HEK293 (cell line): ENCODE data around the gene FKBP8.

ENCODE experiments used
- CTCF ChIA-PET: fragments of 350-600 bp; formaldehyde crosslinking; extraction: SDS; loops from one replicate; lab custom pipeline; 2021; ENCODE audit warnings: antibody characterized with exemption; lab: Yijun Ruan, JAX
- POLR2A ChIA-PET: fragments of 300-600 bp; formaldehyde crosslinking; extraction: SDS; loops from one replicate; lab custom pipeline; 2020; ENCODE audit warnings: antibody characterized with exemption, inconsistent platforms; lab: Yijun Ruan, JAX
- H3K27ac ChIP-seq: fragments of 200-500 bp; sonication (Bioruptor generic); 2 replicates; pipeline ENCODE4 v1.5.1; 2014; ENCODE audit warnings: low read depth, low read length, control low read depth, inconsistent platforms; ENCODE audit errors: extremely low read depth
- H3K36me3 ChIP-seq, 2 experiments: fragments of 200-500 bp in 1 of 2; sonication (Bioruptor generic) in 1 of 2; 1 replicate in 1 of 2; 2 replicates in 1 of 2; pipeline ENCODE4 v1.5.1; 2014 to 2017; ENCODE audit warnings: inconsistent platforms in 2 of 2, low read length in 2 of 2; ENCODE audit not compliant: control insufficient read depth in 2 of 2, insufficient read depth in 1 of 2
- H3K4me1 ChIP-seq: fragments of 200-500 bp; sonication (Bioruptor generic); 2 replicates; pipeline ENCODE4 v1.5.1; 2014; ENCODE audit warnings: mild to moderate bottlenecking, low read length, inconsistent platforms; ENCODE audit not compliant: control insufficient read depth, insufficient read depth
- H3K4me3 ChIP-seq: 2 replicates; pipeline ENCODE4 v1.5.1; 2011; ENCODE audit warnings: low read depth, mild to moderate bottlenecking, control low read depth, low read length, moderate library complexity
- H3K9me3 ChIP-seq: fragments of 200-500 bp; sonication (Bioruptor generic); 2 replicates; pipeline ENCODE4 v1.5.1; 2014; ENCODE audit warnings: low read depth, low read length, inconsistent platforms; ENCODE audit not compliant: control insufficient read depth, insufficient read depth
- BCL11B ChIP-seq: fragments of 450-650 bp; formaldehyde crosslinking; IDR thresholded peaks from 2 replicates; pipeline ENCODE4 v1.5.1; 2016; ENCODE audit warnings: low read depth, missing biosample characterization, missing genetic modification characterization
- GLIS1 ChIP-seq: fragments of 450-650 bp; formaldehyde crosslinking; IDR thresholded peaks from 2 replicates; pipeline ENCODE4 v1.5.1; 2016; ENCODE audit warnings: missing biosample characterization, missing genetic modification characterization
- HOXA7 ChIP-seq: sonication (generic); formaldehyde crosslinking; IDR thresholded peaks from 2 replicates; pipeline ENCODE4 v1.8.1; 2022; ENCODE audit warnings: missing genetic modification reagents, borderline replicate concordance
- OVOL3 ChIP-seq: fragments of 450-650 bp; formaldehyde crosslinking; IDR thresholded peaks from 2 replicates; pipeline ENCODE4 v1.5.1; 2016; ENCODE audit warnings: missing biosample characterization, missing genetic modification characterization
- PATZ1 ChIP-seq: fragments of 450-650 bp; formaldehyde crosslinking; IDR thresholded peaks from 2 replicates; pipeline ENCODE4 v1.5.1; 2016; ENCODE audit warnings: missing biosample characterization, missing genetic modification characterization
- RBAK ChIP-seq: fragments of 450-650 bp; formaldehyde crosslinking; IDR thresholded peaks from 2 replicates; pipeline ENCODE4 v1.5.1; 2016; ENCODE audit warnings: missing biosample characterization, missing genetic modification characterization
- TCF7L2 ChIP-seq: IDR thresholded peaks from 2 replicates; pipeline ENCODE4 v1.6.1; 2011; ENCODE audit warnings: low read depth, mild to moderate bottlenecking, inconsistent platforms, low read length, moderate library complexity, borderline replicate concordance
- ZNF202 ChIP-seq: fragments of 450-650 bp; formaldehyde crosslinking; IDR thresholded peaks from 2 replicates; pipeline ENCODE4 v1.5.1; 2016; ENCODE audit warnings: missing biosample characterization, missing genetic modification characterization, borderline replicate concordance
- ZNF335 ChIP-seq: fragments of 450-650 bp; formaldehyde crosslinking; conservative IDR thresholded peaks from 2 replicates; pipeline ENCODE4 v1.5.1; 2016; ENCODE audit warnings: missing biosample characterization, missing genetic modification characterization
- ZNF341 ChIP-seq: fragments of 450-650 bp; formaldehyde crosslinking; IDR thresholded peaks from 2 replicates; pipeline ENCODE4; 2016; ENCODE audit warnings: low read depth, missing biosample characterization, missing genetic modification characterization
- ZNF362 ChIP-seq: fragments of 450-650 bp; formaldehyde crosslinking; IDR thresholded peaks from 2 replicates; pipeline ENCODE4 v1.5.1; 2016; ENCODE audit warnings: missing biosample characterization, missing genetic modification characterization
- ZNF398 ChIP-seq: fragments of 450-650 bp; formaldehyde crosslinking; IDR thresholded peaks from 2 replicates; pipeline ENCODE4 v1.5.1; 2017; ENCODE audit warnings: missing biosample characterization, missing genetic modification characterization
- ZNF501 ChIP-seq: fragments of 450-650 bp; formaldehyde crosslinking; IDR thresholded peaks from 2 replicates; pipeline ENCODE4 v1.5.1; 2016; ENCODE audit warnings: missing biosample characterization, missing genetic modification characterization
- ZNF514 ChIP-seq: fragments of 450-650 bp; formaldehyde crosslinking; IDR thresholded peaks from 2 replicates; pipeline ENCODE4 v1.5.1; 2016; ENCODE audit warnings: missing biosample characterization, missing genetic modification characterization
- ZNF521 ChIP-seq: fragments of 450-650 bp; formaldehyde crosslinking; IDR thresholded peaks from 2 replicates; pipeline ENCODE4 v1.5.1; 2017; ENCODE audit warnings: missing biosample characterization, mild to moderate bottlenecking, missing genetic modification characterization
- ZNF585B ChIP-seq: fragments of 450-650 bp; formaldehyde crosslinking; IDR thresholded peaks from 2 replicates; pipeline ENCODE4 v1.5.1; 2016; ENCODE audit warnings: missing biosample characterization, missing genetic modification characterization
- ZNF600 ChIP-seq: fragments of 450-650 bp; formaldehyde crosslinking; IDR thresholded peaks from 2 replicates; pipeline ENCODE4 v1.5.1; 2016; ENCODE audit warnings: missing biosample characterization, missing genetic modification characterization
- ZSCAN30 ChIP-seq: fragments of 450-650 bp; IDR thresholded peaks from 2 replicates; pipeline ENCODE4 v1.5.1; 2018; ENCODE audit warnings: missing biosample characterization, mild to moderate bottlenecking, missing genetic modification characterization, moderate library complexity
- ZSCAN5A ChIP-seq: fragments of 450-650 bp; formaldehyde crosslinking; IDR thresholded peaks from 2 replicates; pipeline ENCODE4 v1.5.1; 2016; ENCODE audit warnings: missing biosample characterization, missing genetic modification characterization
- TF ChIP-seq, protein P1 (sequence below): fragments of 450-650 bp; formaldehyde crosslinking; optimal IDR thresholded peaks from 2 replicates; pipeline ENCODE3; 2016; ENCODE audit warnings: missing biosample characterization, mild to moderate bottlenecking, missing genetic modification characterization
- TF ChIP-seq, protein P2 (sequence below): fragments of 450-650 bp; formaldehyde crosslinking; IDR thresholded peaks from 2 replicates; pipeline ENCODE4 v1.5.1; 2016; ENCODE audit warnings: missing biosample characterization, missing genetic modification characterization

FKBP8 gene

DNA sequence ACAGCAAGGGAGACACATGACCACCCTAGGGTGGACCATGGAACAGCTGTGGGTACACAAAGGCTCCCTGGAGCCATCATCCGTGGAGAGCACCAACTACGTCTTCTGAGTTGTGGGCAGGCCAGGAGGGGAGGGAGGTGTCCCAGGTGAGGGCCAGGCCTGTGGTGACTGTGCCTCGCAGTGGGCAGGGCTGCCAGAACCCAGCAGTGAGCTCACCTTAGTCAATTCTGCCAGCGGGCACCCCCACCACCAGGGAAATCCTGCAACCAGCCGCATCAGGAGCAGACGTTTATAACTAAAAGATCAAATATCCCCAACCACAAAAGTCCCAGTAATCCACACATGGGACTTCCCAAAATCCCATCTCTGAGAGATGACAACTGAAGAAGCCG, 41.1 kb downstream of the FKBP8 start:
- TF ChIP-seq ZNF521 (no peak), ZNF341 (tag by site-specific recombination) (peak; percentile 80), ZSCAN5A (no peak)
- ChIA-PET POLR2A (interaction anchor here (0.6 kb wide), 1 partner anchor 57 kb away, joined by 5 read pairs; no protein-coding TSS in a partner anchor), CTCF (interaction anchor here (0.5 to 2.1 kb wide), 7 partner anchors 10 to 51 kb away, joined by 3 to 4 read pairs (median 4); no protein-coding TSS in a partner anchor)

DNA sequence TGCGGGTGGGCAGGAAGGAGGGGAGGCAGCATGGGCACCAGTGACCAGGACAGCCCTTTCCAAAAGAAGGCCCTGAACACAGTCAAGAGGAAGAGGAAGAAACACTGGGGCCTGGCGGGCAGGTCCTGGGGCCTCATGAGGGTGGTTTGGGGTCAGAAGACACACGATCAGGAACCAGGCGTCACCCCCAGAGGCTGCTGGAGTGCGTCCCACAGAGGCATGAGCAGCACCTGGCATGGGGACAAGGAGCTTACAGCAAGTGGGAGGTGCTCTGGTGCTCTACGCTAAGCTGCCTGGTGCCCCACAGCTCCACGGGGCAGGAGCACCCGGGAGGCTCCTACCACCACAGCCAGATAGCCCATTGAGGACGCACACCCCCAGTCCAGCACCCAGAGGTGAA, 41.5 kb downstream of the FKBP8 start:
- H3K4me1 ChIP-seq, result no peaks in the 10 kb centered on the region; the same call in 1 of the 2 replicates
- no peak overlapping the region for H3K4me3 ChIP-seq
- POLR2A ChIA-PET, result interaction anchor here (0.6 kb wide), 2 partner anchors 57 to 127 kb away, joined by 5 to 7 read pairs; no protein-coding TSS in a partner anchor
- no peak overlapping the region for H3K27ac ChIP-seq
- no peaks in the 10 kb centered on the region for H3K9me3 ChIP-seq
- no peak for TF ChIP-seq TCF7L2
- TF ChIP-seq ZSCAN30, result no peak
- TF ChIP-seq ZNF521, result no peak
- TF ChIP-seq, protein P1, sequence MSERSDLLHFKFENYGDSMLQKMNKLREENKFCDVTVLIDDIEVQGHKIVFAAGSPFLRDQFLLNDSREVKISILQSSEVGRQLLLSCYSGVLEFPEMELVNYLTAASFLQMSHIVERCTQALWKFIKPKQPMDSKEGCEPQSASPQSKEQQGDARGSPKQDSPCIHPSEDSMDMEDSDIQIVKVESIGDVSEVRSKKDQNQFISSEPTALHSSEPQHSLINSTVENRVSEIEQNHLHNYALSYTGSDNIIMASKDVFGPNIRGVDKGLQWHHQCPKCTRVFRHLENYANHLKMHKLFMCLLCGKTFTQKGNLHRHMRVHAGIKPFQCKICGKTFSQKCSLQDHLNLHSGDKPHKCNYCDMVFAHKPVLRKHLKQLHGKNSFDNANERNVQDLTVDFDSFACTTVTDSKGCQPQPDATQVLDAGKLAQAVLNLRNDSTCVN, result no peak
- no peak for TF ChIP-seq OVOL3 (tag by site-specific recombination)
- TF ChIP-seq ZNF202 (tag by site-specific recombination), result no peak
- TF ChIP-seq ZSCAN5A, result no peak
- no peak for TF ChIP-seq RBAK (tag by site-specific recombination)
- no peak for TF ChIP-seq ZNF585B
- TF ChIP-seq ZNF362 (tag by site-specific recombination), result no peak
- no peak for TF ChIP-seq BCL11B
- TF ChIP-seq, protein P2, sequence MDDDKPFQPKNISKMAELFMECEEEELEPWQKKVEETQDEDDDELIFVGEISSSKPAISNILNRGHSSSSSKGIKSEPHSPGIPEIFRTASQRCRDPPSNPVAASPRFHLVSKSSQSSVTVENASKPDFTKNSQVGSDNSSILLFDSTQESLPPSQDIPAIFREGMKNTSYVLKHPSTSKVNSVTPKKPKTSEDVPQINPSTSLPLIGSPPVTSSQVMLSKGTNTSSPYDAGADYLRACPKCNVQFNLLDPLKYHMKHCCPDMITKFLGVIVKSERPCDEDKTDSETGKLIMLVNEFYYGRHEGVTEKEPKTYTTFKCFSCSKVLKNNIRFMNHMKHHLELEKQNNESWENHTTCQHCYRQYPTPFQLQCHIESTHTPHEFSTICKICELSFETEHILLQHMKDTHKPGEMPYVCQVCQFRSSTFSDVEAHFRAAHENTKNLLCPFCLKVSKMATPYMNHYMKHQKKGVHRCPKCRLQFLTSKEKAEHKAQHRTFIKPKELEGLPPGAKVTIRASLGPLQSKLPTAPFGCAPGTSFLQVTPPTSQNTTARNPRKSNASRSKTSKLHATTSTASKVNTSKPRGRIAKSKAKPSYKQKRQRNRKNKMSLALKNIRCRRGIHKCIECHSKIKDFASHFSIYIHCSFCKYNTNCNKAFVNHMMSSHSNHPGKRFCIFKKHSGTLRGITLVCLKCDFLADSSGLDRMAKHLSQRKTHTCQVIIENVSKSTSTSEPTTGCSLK (tag by site-specific recombination), result no peak
- no peak for TF ChIP-seq ZNF600
- TF ChIP-seq GLIS1 (tag by site-specific recombination), result no peak
- no peak for TF ChIP-seq ZNF335 (tag by site-specific recombination)
- TF ChIP-seq ZNF398 (tag by site-specific recombination), result no peak
- TF ChIP-seq ZNF501 (tag by site-specific recombination), result no peak
- no peak for TF ChIP-seq ZNF514 (tag by site-specific recombination)
- TF ChIP-seq HOXA7, result no peak
- TF ChIP-seq PATZ1 (tag by site-specific recombination), result no peak
- CTCF ChIA-PET, result interaction anchor here (0.6 to 1.4 kb wide), 5 partner anchors 11 to 50 kb away, joined by 3 to 4 read pairs (median 3); no protein-coding TSS in a partner anchor
- H3K36me3 ChIP-seq, result no peaks in the 10 kb centered on the region

More for the DNA sequence above, 41.1 kb downstream of the FKBP8 start:
- Histone ChIP-seq H3K36me3 (no peaks in the 10 kb centered on the region), H3K4me3 (no peak overlapping the region), H3K9me3 (no peaks in the 10 kb centered on the region), H3K27ac (no peak overlapping the region), H3K4me1 (no peaks in the 10 kb centered on the region; the same call in 1 of the 2 replicates)
